HG03442 (cell line): ENCODE data around the gene NKAIN2.
"Not testable (repeated sequence)": the region's sequence is repeated elsewhere in the genome, so short reads cannot be mapped to it uniquely, and the experiment has no call there.

Experiments
- ATAC-seq: cut with Tn5 transposase; IDR thresholded peaks from one replicate; pipeline ENCODE4 v1.9.1; 2021; ENCODE audit warnings: mild to moderate bottlenecking, moderate library complexity; ENCODE audit not compliant: unreplicated experiment

NKAIN2 gene

DNA sequence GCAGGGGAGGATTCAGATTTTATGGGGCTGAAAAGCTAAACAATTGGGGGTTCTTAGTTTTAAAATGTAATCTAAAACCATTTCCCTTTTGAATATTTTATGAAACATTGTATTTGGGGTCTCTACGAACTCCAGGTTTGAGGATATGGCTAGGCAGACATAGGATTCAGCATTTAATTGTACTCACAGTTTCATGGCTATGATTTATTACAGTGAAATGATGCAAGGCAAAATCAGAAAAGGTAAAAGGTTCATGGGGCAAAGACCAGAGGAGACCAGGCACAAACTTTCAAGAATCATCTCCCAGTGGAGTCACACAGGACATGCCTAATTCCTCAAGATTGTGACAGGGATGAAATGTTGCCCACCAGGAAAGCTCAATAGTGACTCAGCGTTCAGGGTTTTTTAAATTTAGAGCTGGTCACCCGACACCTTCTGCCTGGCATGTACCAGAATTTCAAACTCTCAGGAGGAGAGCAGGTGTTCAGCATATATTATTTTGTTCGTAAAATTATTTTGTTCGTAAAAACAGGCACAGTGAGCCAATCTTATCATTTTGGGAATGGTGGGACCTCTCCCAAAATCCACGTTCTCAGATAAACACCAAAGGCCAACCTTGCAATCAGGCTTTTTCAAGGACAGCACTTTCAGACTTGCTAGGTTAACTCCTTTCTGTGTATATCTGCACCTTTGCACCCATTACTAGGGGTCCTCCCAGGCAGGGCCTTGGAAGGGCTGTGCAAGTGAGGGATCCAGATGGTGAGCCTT lies 270.3 kb downstream of the NKAIN2 start:
- ATAC-seq, result no peak

DNA sequence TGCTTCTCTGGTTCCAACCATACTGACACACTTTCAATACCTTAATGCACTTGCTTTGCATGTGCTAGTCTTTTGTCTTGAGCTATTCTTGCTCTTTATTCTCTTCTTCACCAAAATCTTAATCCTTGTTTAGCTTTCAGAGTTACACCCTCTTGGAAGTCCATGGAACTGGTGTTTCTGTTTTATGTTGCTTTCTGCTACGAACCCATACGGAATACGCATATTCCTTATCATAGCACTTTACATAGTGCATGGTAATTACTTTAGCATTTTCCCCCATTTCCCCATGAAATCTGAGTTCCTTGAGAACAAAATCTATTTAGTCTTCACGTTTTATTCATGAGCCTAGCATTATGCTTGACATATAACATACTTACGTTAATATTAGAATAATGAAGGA lies 270.9 kb downstream of the NKAIN2 start:
- ATAC-seq, result no peak

DNA sequence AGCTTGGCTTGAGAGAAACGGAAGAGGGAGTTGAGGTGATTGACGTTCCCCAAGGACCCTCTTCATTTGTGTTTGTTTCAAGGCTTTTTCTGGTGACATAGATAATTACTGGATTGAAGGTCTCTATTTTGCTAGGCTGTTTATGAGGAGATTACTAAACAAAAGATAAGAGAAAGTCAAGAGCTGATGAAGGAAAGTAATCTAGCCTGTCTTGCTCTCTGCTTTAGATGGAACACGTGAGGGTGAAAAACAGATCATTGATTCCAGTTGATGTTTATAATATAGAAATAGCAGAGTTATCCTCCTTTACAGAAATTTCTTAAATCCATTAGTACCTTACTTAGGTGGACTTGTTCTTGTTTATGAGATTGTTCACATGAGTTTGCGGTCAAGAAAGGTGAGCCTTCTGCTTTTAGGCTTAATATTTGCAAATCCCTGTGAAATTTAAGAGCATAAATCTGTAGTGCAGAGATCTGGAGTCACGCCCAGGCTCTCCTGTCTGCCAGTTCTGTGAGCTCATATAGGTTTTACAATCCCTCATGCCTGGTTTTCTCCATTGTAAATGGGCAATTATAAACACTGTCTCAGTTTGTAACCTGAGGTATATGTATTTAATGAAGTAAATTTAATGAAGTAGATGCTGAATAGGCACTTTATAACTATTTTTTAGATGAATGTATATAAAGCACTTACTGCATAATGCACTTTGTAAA lies 272.8 kb downstream of the NKAIN2 start:
- no peak for ATAC-seq

DNA sequence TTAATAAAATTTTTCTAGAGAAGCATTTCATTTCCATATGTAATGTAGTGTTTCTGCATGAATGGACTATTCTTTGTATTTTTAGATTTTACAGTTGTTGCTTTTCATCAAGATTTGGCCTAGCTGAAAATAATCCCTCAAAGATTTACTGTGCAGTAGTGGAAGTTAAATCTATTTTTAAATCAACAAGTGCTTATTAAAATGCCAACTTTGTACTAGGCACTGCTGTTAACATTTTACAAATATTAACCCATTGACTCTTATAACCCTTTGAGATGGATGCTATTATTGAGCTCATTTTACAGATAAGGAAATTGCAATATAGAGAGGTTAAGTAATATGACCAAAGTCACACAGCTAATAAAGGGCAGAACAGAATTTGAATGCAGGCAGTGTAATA lies 274.5 kb downstream of the NKAIN2 start:
- no peak for ATAC-seq

DNA sequence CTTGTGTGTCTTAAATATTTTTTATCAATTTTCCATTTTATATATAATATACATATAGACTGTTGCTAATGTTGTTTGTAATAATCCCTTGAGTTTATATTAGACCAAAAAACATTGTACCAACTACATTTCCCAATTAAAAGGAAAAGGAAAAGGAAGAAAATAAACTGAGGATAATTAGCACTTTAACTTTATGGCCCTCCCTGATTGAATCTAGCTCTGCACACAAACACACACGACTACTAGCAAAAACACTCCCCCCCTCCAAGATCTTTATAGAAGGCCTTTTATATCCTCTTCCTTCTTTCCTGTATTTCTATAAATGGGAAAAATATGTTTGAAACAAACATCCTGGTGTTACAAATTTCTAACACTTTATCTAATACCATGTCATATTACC lies 276.8 kb downstream of the NKAIN2 start:
- no peak for ATAC-seq

DNA sequence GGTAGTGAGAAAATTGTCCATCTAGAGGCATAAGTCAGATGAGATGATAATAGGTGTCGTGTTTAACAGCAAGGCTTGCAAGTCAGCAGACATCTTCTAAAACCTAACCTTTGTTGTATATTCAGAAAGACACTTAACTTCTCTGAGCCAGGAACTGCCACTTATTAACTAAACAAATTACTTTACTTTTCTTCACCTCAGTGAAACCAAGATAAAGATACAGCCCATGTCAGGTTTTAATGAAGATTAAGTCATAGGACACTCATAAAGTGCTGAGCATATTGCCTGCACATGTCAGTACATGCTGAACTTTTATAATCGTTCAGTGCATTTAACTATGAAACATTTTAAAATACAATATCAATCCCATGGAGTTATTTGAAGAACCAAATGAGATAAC lies 286.8 kb downstream of the NKAIN2 start:
- no peak for ATAC-seq

DNA sequence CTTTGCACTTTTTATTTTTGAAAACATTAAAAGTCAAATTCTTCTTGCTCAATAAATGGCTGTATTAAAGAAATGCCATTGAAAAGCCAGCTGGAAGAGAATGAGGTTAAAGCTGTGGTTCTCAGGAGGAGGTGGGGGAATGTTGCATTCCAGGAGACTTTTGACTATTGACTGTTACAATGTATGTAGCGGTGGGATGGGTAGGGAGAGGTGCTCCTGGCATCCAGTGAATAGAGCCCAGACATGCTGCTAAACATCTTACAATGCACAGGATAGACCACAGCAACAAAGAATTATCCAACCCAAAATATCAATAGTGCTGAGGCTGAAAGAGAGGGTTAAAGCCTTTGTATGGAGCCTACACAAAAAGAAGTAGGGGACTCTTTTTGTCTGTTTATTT lies 295.9 kb downstream of the NKAIN2 start:
- ATAC-seq, result no peak

DNA sequence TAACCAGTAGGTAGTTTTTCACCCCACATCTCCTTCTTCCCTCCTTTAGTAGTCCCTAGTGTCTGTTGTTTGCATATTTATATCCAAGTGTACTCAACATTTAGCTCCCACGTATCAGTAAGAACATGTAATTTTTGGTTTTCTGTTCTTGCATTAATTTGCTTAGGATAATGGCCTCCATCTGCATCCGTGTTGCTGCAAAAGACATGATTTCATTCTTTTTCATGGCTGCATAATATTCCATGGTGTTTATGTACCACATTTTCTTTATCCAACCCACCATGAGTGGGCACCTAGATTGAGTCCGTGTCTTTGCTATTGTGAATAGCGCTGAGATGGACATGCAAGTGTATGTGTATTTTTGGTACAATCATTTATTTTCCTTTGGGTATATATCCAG lies 306.8 kb downstream of the NKAIN2 start:
- ATAC-seq, result no peak

DNA sequence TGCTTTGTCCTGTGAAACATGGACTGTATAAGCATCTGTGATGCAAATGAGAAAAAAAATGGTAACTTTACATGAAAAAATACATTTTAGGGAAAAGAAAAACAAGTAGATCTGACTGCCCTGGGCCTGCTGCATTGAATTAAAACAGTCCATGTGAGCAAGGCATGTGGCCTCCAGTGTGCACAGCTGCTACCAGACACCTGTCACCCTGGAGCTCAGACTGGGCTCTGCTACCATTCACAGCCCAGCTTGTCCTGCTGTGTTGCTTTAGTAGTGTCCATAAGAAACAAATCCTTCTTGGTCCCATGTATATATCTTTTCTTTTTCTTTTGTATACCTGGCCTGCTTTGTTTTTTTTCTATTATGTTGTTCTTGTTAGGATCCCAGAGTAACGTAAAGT lies 315.9 kb downstream of the NKAIN2 start:
- no peak for ATAC-seq

DNA sequence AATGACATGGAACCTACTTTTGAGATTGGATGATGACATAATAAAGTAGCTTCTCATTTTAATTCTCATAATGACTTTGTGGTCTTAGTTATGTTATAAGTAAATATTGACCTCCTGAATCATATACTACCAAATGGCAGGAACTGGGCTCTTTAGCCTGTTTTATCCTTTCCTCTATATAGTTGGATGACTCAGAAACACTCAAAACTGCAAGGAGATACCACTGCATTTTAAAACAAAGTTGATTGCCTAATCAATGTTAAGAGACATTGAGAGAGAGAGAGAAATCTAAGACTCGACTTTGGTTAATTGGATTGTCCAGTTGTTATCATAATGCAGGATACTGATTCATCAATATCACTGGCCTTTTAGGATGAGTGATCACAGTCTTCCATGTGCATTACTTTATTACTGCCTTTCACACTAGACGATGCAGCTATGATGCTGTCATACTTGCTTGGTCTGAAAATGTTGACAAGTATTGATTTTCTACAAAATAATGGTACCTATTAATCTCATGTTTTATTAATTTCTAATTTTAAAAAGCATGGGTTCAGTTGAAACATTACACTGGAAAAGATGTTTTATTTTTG lies 320.0 kb downstream of the NKAIN2 start:
- no peak for ATAC-seq

DNA sequence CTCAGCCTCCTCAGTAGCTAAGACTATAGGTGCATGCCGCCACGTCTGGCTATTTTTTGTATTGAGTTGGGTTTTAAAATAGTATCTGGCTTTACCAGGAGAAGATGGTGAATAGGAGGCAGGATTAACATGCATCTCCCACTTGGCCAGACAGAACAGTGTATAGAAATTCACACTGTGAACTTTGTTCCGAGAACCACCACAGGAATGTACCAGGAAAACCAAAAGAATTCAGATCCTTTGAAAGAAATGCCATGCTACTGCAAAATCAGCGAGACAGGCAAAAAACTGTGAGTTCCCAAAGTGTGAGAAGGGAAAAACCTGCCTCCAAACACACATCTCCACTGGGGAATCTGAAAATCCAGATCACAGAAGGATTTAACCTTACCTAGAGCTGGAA lies 327.6 kb downstream of the NKAIN2 start:
- no peak for ATAC-seq

DNA sequence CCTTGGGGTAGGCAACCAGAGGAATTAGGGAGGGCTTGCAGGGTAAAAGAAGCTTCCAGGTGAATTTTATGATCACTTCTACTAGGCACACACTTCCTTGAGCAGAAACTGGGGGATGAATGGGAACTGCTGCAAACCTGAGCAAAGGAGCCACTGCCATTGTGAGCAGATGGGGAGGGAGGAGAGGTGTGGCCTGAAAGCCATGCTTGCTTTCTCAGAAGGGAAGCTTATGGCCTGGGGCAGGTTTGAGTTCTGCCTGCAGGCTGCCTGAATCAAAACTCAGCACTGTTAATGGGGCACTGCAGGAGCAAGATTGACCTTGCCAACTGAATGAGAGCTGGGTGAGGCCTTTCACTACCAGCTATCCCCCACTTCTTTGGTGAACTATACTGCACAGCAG lies 328.1 kb downstream of the NKAIN2 start:
- ATAC-seq, result no peak

DNA sequence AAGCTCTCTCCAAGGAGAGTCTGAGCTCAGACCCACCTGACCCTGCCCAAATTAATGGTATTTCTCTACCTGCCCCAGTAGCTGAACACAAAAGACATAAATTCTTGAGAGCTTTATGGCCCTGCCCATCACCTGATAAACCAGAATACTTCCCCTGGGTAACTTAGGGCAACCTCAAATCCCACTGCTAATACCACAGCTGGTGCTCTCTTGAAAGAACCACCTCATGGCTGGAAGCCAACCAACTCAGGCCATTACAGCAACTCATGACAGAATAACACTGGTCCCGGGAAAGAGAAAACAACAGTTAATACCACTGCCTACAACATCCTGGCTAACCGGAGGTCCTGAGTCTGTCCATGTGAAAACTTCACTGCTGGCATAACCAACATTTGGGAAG lies 328.6 kb downstream of the NKAIN2 start:
- ATAC-seq, result no peak

DNA sequence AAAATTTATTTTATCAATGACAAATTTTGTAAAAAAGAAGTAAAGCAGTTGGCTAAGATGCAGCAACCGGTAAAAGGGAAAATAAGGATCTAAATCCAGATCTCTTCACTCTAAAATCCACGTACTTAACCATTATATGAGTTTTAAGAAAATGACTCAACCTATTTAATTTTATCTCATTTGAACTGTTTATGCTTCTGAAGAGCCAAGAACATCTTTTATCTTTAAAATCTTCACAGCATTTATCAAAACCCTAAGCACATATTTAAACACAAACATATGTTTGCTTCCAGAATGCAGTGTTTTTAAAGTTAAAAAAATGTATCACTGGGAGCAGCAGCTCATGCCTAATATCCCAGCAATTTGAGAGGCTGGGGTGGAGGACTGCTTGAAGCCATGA lies 339.2 kb downstream of the NKAIN2 start:
- ATAC-seq, result no peak

DNA sequence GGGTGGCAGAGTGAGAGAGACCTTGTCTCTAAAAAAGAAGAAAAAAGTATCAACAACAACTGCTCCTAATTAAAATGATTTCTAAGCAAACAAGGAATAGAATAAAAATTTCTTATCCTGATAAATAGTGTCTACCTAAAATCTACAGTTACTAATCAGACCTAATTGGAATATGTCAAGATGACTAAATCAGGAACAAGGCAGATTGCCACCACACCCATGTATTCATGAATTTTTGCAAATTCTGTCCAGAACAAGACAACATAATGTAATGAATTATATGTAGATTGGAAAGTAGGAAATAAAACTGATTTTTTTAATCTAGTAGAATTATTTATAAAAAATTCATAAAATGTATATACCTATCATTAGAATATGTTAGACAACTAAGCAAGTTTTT lies 339.8 kb downstream of the NKAIN2 start:
- no peak for ATAC-seq

DNA sequence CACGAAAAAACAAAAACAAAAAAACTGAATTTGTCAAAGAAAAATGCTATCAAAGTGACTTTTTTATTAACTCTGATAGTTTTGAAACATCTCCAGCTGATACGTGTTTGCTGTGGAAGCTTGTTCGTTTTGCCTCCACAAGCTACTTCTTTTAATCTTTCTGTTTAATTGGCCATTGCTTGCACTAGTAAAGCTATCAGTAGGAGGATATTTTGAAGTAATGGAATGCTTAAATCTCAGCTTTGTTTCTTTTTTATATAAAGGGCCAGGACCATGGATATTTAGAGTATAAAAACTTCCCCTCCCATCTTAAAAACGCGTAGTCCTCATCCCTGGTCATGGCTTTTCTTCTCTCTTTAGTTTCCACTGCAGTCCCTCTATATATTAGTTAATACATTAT lies 344.0 kb downstream of the NKAIN2 start:
- no peak for ATAC-seq

DNA sequence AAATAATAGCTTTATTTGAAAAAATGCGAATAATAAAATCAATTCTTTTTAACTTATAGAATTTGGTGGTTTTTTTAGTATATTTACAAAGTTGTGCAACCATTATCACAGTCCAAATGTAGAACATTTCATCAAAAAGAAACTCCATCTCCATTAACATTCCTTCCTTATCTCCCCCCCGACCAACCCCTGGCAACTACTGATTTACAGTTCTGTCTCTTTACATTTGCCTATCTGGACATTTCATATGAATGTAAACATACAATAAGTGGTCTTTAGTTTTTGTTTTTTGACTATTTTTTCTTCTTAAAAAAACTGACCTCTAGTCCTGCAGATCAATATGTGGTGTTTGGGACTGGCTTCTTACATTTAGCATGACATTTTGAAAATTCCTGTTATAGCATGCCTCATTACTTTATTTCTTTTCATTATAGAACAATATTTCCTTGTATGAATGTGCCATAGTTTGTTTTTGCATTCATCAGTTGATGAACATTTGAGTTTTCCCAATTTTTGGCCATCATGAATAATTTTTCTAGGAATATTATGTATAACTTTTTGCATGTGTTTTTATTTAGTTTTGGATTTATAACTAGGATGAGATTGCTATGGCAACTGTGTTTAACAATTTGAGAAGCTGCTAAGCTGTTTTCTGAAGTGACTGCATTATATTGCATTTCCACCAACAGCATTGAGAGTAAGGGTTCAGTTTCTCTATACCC lies 344.7 kb downstream of the NKAIN2 start:
- ATAC-seq, result no peak

DNA sequence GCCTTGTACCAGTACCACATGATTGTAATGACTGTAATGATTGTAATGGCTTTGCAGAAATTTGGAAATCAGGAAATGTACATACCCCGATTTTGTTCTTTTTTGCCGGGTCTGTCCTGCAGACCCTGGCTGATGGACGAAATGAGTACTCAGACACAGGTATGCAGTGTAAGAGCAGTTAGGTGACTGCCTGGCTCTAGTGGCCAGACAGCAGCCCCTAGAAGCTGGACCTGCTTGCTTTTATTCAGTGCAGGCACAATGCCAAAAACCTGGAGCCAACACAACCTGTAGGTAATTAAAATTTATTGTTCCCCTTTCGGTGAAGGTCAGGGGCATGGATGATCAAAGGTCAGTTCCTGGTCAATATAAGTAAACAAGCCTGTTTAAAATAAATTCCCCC lies 346.0 kb downstream of the NKAIN2 start:
- no peak for ATAC-seq

DNA sequence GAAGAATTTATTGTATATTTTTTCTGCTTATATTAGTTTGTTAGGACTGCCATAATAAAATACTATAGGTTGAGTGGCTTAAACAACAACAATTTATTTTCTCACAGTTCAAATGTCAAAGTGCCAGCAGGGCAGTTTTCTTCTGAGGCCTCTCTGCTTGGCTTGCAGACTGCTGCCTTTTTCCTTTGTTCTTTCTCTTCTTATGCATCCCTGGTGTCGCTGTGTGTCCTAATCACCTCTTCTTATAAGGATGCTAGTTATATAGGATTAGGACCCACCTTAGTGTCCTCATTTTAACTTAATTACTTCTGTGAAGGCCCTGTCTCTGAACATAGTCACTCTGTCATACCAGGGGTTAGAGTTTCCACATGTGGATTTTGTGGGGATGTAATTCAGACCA lies 354.4 kb downstream of the NKAIN2 start:
- no peak for ATAC-seq

DNA sequence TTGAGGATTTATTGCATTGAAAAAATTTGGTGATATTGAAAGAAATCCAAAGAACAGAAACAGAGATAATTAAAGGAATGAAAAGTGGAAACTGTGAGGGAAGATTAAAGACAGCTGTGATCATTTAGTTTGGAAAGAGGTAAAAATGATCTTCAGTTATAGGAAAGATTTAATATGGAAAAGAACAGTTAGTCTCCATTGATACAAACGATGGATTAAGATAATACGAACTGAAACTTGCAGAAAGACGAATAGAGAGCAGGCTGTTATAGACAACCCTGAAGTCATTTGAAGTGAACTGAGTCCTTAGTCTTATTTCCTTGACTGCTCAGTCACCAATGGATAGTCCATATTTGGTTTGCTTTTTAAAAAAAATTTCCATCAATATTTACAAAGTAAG lies 360.0 kb downstream of the NKAIN2 start:
- no peak for ATAC-seq

DNA sequence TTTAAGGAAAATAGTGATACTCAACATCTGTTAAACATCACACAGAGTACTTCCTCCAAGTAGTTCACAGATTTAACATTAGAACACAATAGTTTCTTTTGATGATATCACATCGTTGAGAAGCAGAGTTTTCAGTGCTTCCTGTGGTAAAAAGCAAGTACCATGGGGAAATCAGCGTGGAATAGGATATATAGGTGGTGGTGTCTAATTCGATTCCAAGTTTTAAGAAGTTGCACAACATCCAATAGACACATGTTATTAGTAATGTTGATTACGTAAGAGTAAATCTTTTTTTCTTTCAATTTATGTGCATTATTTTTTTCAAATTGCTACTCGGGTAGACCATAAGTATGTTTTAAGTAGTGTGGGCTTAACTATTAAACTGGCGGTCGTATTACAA lies 360.7 kb downstream of the NKAIN2 start:
- ATAC-seq, result no peak

DNA sequence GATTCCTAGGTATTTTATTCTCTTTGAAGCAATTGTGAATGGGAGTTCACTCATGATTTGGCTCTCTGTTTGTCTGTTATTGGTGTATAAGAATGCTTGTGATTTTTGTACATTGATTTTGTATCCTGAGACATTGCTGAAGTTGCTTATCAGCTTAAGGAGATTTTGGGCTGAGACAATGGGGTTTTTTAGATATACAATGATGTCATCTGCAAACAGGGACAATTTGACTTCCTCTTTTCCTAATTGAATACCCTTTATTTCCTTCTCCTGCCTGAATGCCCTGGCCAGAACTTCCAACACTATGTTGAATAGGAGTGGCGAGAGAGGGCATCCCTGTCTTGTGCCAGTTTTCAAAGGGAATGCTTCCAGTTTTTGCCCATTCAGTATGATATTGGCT lies 363.6 kb downstream of the NKAIN2 start:
- ATAC-seq, result not testable (repeated sequence)
